Astrocyte of the cerebellum (primary cell): ENCODE data around the gene CIP2A.

Experiments
- DNase-seq: peaks from one replicate; pipeline ENCODE4 v3.0.0-alpha.2; 2011; ENCODE audit warnings: low read depth
- H3K4me3 ChIP-seq: 2 replicates; pipeline ENCODE4 v1.5.1; 2011; ENCODE audit warnings: mild to moderate bottlenecking, low read depth, low read length, moderate library complexity
- CTCF ChIP-seq: IDR thresholded peaks from 2 replicates; pipeline ENCODE4 v1.5.1; 2012; ENCODE audit warnings: low read length, low read depth, moderate library complexity, mild to moderate bottlenecking; ENCODE audit errors: missing control alignments
- in situ Hi-C: cut with HindIII; loops from 2 replicates; pipeline ENCODE4 v1.10.0; 2017; ENCODE audit warnings: low sequenced_read_pairs

CIP2A gene

DNA sequence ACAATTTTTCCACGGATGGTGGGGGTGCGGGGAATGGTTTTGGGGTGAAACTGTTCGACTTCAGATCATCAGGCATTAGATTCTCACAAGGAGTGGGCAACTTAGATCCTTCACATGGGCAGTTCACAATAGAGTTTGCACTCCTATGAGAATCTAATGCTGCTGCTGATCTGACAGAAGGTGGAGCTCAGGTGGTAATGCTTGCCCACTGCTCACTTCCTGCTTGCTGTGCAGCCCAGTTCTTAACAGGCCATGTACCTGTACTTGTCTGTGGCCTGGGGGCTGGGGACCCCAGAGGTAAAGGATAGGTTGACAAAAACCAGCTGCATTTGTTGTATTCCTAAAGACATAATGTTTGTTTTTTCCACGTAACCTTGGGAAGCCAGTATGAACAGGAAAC lies 16.3 kb upstream of the CIP2A start:
- no peak for DNase-seq
- no peak overlapping the region for H3K4me3 ChIP-seq
- in situ Hi-C loops: no loop called here
- TF ChIP-seq CTCF: no peak

- no peak for DNase-seq
- TF ChIP-seq CTCF: no peak
- no peak overlapping the region for H3K4me3 ChIP-seq
- in situ Hi-C loops: no loop called here
Observed at GRCh38 chr3:108605028-108605427, 15.8 kb upstream of the CIP2A start.

GRCh38 chr3:108603691-108604090 lies 14.5 kb upstream of the CIP2A start:
- in situ Hi-C loops: no loop called here
- no peak for TF ChIP-seq CTCF
- H3K4me3 ChIP-seq: no peak overlapping the region
- DNase-seq: no peak

- H3K4me3 ChIP-seq: no peak overlapping the region
- TF ChIP-seq CTCF: no peak
- DNase-seq: no peak
- in situ Hi-C loops: no loop called here
Observed at GRCh38 chr3:108602935-108603294, 13.7 kb upstream of the CIP2A start.

DNA sequence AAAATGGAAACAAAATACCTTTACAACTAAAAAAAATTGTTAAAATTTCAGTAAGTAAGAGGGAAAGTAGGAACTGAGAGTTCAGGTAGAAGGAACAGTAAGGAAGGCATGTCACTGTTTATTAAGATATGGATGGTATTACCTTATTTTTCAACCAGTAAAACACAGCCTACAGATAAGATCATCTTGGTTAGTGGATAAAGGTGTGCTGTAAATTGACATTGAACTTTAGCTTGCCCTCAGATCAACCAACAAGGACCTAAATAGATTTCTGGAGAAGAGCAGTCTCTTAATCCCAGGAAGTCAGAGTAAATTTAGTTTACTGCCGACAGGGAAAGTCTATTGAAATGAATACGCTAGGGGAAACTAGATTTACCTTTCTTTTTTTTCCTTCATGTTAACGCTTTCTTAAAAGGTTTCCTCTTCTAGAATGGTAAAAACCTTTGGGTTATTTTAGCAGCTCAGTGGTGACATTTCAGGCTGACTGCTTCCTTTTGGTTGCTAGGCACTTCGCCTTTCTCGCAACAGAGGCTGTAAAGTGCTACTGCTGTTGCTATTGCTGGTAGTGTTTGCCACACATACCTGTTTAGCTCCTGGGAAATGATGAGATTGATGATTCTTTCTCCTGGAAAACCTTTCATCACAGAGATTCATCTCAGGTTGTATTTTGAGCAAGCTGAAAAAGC lies 13.2 kb upstream of the CIP2A start:
- in situ Hi-C loops: no loop called here
- H3K4me3 ChIP-seq: no peak overlapping the region
- no peak for TF ChIP-seq CTCF
- DNase-seq: no peak

DNA sequence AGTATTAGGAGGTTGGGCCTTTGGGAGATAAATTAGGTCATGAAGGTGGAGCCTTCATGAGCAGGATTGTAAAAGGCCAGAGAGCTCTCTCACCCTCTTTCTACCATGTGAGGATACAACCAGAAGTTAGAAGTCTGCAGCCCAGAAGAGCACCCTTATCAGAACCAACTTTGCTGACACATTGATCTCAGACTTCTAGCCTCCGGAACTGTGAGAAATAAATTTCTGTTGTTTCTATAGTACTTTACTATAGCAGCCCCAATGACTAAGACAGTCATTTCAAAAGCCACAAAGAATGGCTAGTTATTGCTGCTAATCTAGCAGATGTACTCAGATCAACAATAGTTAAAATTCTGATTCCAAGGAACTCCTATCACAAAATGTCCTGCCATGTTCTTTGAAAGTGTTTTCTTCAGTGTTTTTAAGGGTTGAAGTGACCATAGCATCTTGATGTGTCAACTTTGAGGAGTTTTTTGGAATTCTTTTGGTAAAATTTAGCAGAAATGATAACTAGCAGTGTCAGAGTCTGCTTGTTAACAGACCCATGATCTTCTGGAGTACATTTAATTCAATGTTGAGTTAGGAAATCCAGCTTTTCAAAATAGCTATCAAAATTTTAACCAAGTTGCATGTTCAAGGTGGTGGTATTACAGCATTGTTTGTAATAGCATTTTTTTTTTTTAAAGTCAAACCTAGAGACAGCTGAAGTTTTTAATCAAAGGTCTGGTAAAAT lies 10.6 kb upstream of the CIP2A start:
- no peak overlapping the region for H3K4me3 ChIP-seq
- DNase-seq: no peak
- in situ Hi-C loops: no loop called here
- no peak for TF ChIP-seq CTCF
